PC-9 (cell line): ENCODE measurements around the gene MYRIP.

Experiments used
- CTCF ChIP-seq: fragments of 200-600 bp; sonication (generic); conservative IDR thresholded peaks from 2 replicates; pipeline ENCODE4 v1.6.1; 2017; ENCODE audit warnings: mixed run types, antibody characterized with exemption, mild to moderate bottlenecking, moderate library complexity
- EZH2 ChIP-seq: fragments of 200-600 bp; sonication (generic); IDR thresholded peaks from 2 replicates; pipeline ENCODE4 v1.8.0; 2017; ENCODE audit warnings: antibody characterized with exemption, low read depth

- TF ChIP-seq CTCF (no peak), EZH2 (no peak)
These were observed 310.8 kb downstream of the MYRIP start for GRCh38 chr3:40120067-40120692.
